Camera-type eye (tissue), 1 donor: ENCODE data around the gene PHYHIPL. TPM values are rescaled to one million over a fixed set of nuclear protein-coding genes. Genes with fewer than 3 reads are reported as not detected.

Source experiments
- total RNA-seq: library from RNA; depleted of rRNA; stranded (reverse); fragments of >200 nt; gene quantifications from one replicate; pipeline ENCODE4 v1.2.3, GENCODE V29; 2014

PHYHIPL gene
- 46.2 TPM for total RNA-seq

GRCh38 chr10:59176241-59177030 lies at the start of gene PHYHIPL:
Gene PHYHIPL (plus strand): TSS chr10:59176643. CDS start chr10:59176854, 211 bp downstream.

Other genes starting within 250 kb of the PHYHIPL start
- gene FAM13C, start 185.9 kb downstream of the PHYHIPL start, total RNA-seq = 39.7 TPM